ENCODE measurements around the gene ARHGAP22.

DNA sequence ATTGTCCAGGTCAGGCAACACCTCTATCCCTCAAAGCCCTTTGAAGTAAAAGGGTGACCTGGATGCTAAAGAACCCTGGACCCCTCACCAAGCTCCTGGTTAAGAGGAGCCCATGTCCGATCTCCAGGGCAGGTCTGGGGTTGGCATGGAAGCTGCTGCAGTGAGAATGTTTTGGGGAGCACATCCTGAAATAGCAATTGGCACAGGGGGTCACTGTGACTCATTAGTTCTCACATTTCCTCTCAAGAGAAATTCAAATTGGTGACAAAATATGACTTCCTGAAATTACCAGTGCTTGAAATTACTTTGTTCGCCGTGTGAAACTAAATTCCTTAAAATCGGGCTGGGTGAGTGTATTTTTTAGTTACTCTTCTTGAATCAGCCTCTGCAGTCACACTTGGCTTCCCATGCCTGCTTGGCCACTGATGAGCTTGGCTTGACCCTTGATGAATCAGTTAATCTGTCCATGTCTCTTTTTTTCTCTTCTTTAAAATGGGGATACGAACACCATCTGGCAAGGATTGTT lies 18.8 kb upstream of the ARHGAP22 start:
- TF ChIP-seq EP300 (conservative IDR thresholded peaks at IDR 0.05; ENCODE audit: poor library complexity, severe bottlenecking) = no peak
- TF ChIP-seq TAF1 (IDR thresholded peaks at IDR 0.05; ENCODE audit: low read depth) = no peak
- TF ChIP-seq, protein P1, sequence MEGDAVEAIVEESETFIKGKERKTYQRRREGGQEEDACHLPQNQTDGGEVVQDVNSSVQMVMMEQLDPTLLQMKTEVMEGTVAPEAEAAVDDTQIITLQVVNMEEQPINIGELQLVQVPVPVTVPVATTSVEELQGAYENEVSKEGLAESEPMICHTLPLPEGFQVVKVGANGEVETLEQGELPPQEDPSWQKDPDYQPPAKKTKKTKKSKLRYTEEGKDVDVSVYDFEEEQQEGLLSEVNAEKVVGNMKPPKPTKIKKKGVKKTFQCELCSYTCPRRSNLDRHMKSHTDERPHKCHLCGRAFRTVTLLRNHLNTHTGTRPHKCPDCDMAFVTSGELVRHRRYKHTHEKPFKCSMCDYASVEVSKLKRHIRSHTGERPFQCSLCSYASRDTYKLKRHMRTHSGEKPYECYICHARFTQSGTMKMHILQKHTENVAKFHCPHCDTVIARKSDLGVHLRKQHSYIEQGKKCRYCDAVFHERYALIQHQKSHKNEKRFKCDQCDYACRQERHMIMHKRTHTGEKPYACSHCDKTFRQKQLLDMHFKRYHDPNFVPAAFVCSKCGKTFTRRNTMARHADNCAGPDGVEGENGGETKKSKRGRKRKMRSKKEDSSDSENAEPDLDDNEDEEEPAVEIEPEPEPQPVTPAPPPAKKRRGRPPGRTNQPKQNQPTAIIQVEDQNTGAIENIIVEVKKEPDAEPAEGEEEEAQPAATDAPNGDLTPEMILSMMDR (IDR thresholded peaks at IDR 0.05; ENCODE audit: poor library complexity, severe bottlenecking) = no peak
- TF ChIP-seq EZH2 (IDR thresholded peaks at IDR 0.05; ENCODE audit: borderline replicate concordance, insufficient read depth, low read length, poor library complexity, severe bottlenecking) = no peak

All from neural cell (in vitro differentiated cells).